Karpas-422 (cell line): ENCODE data around the gene ALOXE3. TPM values are rescaled to one million over a fixed set of nuclear protein-coding genes. Genes with fewer than 3 reads are reported as not detected.

Experiments
- DNase-seq: peaks from one replicate; pipeline ENCODE4 v3.0.0-alpha.2; 2015
- H2AFZ ChIP-seq: fragments of 200-600 bp; sonication (generic); 2 replicates; pipeline ENCODE4 v1.6.1; 2014; ENCODE audit warnings: antibody characterized with exemption, low read length, mixed read lengths
- H3K27ac ChIP-seq: fragments of 200-600 bp; sonication (generic); 2 replicates; pipeline ENCODE4 v1.5.1; 2014; ENCODE audit warnings: mild to moderate bottlenecking, low read length, moderate library complexity
- H3K27me3 ChIP-seq: fragments of 200-600 bp; sonication (generic); 2 replicates; pipeline ENCODE4 v1.6.1; 2014; ENCODE audit warnings: low read length, mixed read lengths
- H3K36me3 ChIP-seq: fragments of 200-600 bp; sonication (generic); 2 replicates; pipeline ENCODE4 v1.6.1; 2014; ENCODE audit warnings: low read length, mixed read lengths; ENCODE audit not compliant: insufficient read depth
- H3K4me1 ChIP-seq: fragments of 200-600 bp; sonication (generic); 2 replicates; pipeline ENCODE4 v1.6.1; 2014; ENCODE audit warnings: mild to moderate bottlenecking, low read length, mixed read lengths
- H3K4me2 ChIP-seq: fragments of 200-600 bp; sonication (generic); 2 replicates; pipeline ENCODE4 v1.6.1; 2014; ENCODE audit warnings: low read length, low read depth, mild to moderate bottlenecking; ENCODE audit not compliant: poor library complexity, severe bottlenecking
- H3K4me3 ChIP-seq: fragments of 200-600 bp; sonication (generic); 2 replicates; pipeline ENCODE4 v1.5.1; 2014; ENCODE audit warnings: mild to moderate bottlenecking, antibody characterized with exemption, low read length, mixed read lengths
- H3K79me2 ChIP-seq: fragments of 200-600 bp; sonication (generic); 2 replicates; pipeline ENCODE4 v1.6.1; 2014; ENCODE audit warnings: mild to moderate bottlenecking, low read length, mixed read lengths
- H3K9ac ChIP-seq: fragments of 200-600 bp; sonication (generic); 2 replicates; pipeline ENCODE4 v1.6.0; 2014; ENCODE audit warnings: low read length
- H3K9me2 ChIP-seq: fragments of 200-600 bp; sonication (generic), shearing (Covaris generic); replicated peaks from 2 replicates; pipeline ENCODE4 v1.6.0; 2014; ENCODE audit warnings: mild to moderate bottlenecking, low read length, moderate library complexity; ENCODE audit not compliant: insufficient read depth
- H3K9me3 ChIP-seq: fragments of 300-700, 200-600 bp; sonication (generic); 2 replicates; pipeline ENCODE4 v1.6.1; 2014; ENCODE audit warnings: low read length, mixed read lengths
- H4K20me1 ChIP-seq: fragments of 200-600 bp; sonication (generic); 2 replicates; pipeline ENCODE4 v1.6.1; 2014; ENCODE audit warnings: mild to moderate bottlenecking, antibody characterized with exemption, low read length, low read depth; ENCODE audit not compliant: insufficient read depth
- total RNA-seq: library from RNA; depleted of rRNA; stranded (reverse); fragments of >200 nt; shearing (Covaris generic); gene quantifications from 2 replicates; pipeline ENCODE4 v1.2.3, GENCODE V29; 2014; ENCODE audit warnings: low replicate concordance

Gene ALOXE3
- total RNA-seq, 1 experiment from 2014 or later = not detected

- Histone ChIP-seq H3K4me2 (no peak overlapping the region), H3K9me3 (no peaks in the 10 kb centered on the region), H3K9ac (no peak overlapping the region), H3K27me3 (no peaks in the 10 kb centered on the region), H3K4me3 (no peak overlapping the region), H2AFZ (no peak overlapping the region), H3K4me1 (no peaks in the 10 kb centered on the region), H3K36me3 (no peaks in the 10 kb centered on the region), H3K9me2 (no peaks in the 10 kb centered on the region), H3K27ac (no peak overlapping the region), H4K20me1 (no peaks in the 10 kb centered on the region), H3K79me2 (no peaks in the 10 kb centered on the region)
- DNase-seq = no peak
Measured at GRCh38 chr17:8105957-8106398, 12.3 kb downstream of the ALOXE3 start.

- DNase-seq = no peak
- Histone ChIP-seq H2AFZ (no peak overlapping the region), H3K36me3 (no peaks in the 10 kb centered on the region), H3K4me3 (no peak overlapping the region), H3K4me1 (peaks cover 2% of the 10 kb centered on the region; the same call in 1 of the 2 replicates), H3K79me2 (no peaks in the 10 kb centered on the region), H3K9me2 (no peaks in the 10 kb centered on the region), H3K9me3 (no peaks in the 10 kb centered on the region), H4K20me1 (no peaks in the 10 kb centered on the region), H3K27ac (no peak overlapping the region), H3K4me2 (no peak overlapping the region), H3K27me3 (no peaks in the 10 kb centered on the region), H3K9ac (no peak overlapping the region)
Measured at GRCh38 chr17:8104911-8105310, 13.4 kb downstream of the ALOXE3 start.

- Histone ChIP-seq H3K9ac (no peak overlapping the region), H3K36me3 (no peaks in the 10 kb centered on the region), H4K20me1 (no peaks in the 10 kb centered on the region), H3K4me2 (no peak overlapping the region), H3K4me1 (peaks cover 2% of the 10 kb centered on the region; the same call in 1 of the 2 replicates), H3K27me3 (no peaks in the 10 kb centered on the region), H3K9me2 (no peaks in the 10 kb centered on the region), H2AFZ (no peak overlapping the region), H3K9me3 (no peaks in the 10 kb centered on the region), H3K4me3 (no peak overlapping the region), H3K27ac (no peak overlapping the region), H3K79me2 (no peaks in the 10 kb centered on the region)
- no peak for DNase-seq
Measured at GRCh38 chr17:8103549-8103948, 14.8 kb downstream of the ALOXE3 start.

DNA sequence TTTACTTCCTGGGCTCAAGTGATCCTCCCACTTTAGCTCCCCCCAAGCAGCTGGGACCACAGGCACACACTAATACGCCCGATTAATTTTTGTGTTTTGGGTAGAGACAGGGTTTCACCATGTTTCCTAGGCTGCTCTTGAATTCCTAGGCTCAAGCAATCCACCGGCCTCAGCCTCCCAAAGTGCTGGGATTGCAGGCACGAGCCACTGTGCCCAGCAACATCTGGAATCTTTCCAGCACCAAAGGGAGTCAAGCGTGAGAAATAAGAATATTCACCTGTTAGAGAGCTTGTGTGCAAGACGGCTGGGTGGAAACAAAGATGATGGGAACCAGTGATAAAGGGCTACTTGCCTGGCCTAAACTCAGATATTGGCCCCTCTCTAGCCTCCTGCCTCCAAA lies 16.6 kb downstream of the ALOXE3 start:
- no peak for DNase-seq
- Histone ChIP-seq H4K20me1 (no peaks in the 10 kb centered on the region), H3K4me2 (no peak overlapping the region), H3K9me2 (no peaks in the 10 kb centered on the region), H3K9me3 (no peaks in the 10 kb centered on the region), H3K27me3 (no peaks in the 10 kb centered on the region), H3K27ac (no peak overlapping the region), H2AFZ (no peak overlapping the region), H3K9ac (no peak overlapping the region), H3K36me3 (no peaks in the 10 kb centered on the region), H3K4me1 (peaks cover 2% of the 10 kb centered on the region; the same call in 1 of the 2 replicates), H3K79me2 (no peaks in the 10 kb centered on the region), H3K4me3 (no peak overlapping the region)

- no peaks in the 10 kb centered on the region for H3K79me2 ChIP-seq
- no peaks in the 10 kb centered on the region for H3K27me3 ChIP-seq
- no peaks in the 10 kb centered on the region for H3K9me3 ChIP-seq
- H3K9me2 ChIP-seq = no peaks in the 10 kb centered on the region
- H3K4me1 ChIP-seq = peaks cover 2% of the 10 kb centered on the region; the same call in 1 of the 2 replicates
- no peak overlapping the region for H3K27ac ChIP-seq
- DNase-seq = no peak
- no peaks in the 10 kb centered on the region for H4K20me1 ChIP-seq
- H3K4me3 ChIP-seq = no peak overlapping the region
- H2AFZ ChIP-seq = no peak overlapping the region
- H3K9ac ChIP-seq = no peak overlapping the region
- H3K4me2 ChIP-seq = no peak overlapping the region
- no peaks in the 10 kb centered on the region for H3K36me3 ChIP-seq
Measured at GRCh38 chr17:8100763-8101162, 17.6 kb downstream of the ALOXE3 start.

GRCh38 chr17:8100111-8100510 lies 18.2 kb downstream of the ALOXE3 start:
- Histone ChIP-seq H3K79me2 (no peaks in the 10 kb centered on the region), H3K9me2 (no peaks in the 10 kb centered on the region), H3K4me1 (peaks cover 2% of the 10 kb centered on the region; the same call in 1 of the 2 replicates), H3K27ac (no peak overlapping the region), H3K9me3 (no peaks in the 10 kb centered on the region), H3K4me2 (no peak overlapping the region), H3K4me3 (no peak overlapping the region), H3K9ac (no peak overlapping the region), H3K36me3 (no peaks in the 10 kb centered on the region), H2AFZ (no peak overlapping the region), H4K20me1 (no peaks in the 10 kb centered on the region), H3K27me3 (no peaks in the 10 kb centered on the region)
- DNase-seq = no peak

DNA sequence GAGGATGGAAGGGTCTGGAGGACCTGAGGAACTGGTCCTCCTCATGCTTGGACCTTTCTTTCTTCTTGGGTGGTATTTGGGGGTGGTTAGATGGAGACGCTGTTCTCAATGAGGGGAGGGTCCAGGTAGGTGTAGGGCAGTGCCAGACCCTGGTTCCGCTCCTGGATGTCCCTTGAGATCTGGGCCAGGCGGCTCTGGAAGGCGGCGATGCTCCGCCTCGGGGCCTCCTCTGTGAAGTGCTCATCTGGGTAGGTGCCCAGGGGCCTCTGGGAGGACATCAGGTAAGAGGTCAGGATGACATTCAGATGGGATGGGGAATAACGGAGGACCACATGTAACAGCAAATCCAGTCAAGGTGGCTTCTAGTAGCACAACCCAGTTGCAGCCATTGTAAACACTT lies 21.8 kb downstream of the ALOXE3 start:
- H3K9me2 ChIP-seq = no peaks in the 10 kb centered on the region
- H3K4me2 ChIP-seq = no peak overlapping the region
- no peaks in the 10 kb centered on the region for H3K9me3 ChIP-seq
- DNase-seq = no peak
- no peaks in the 10 kb centered on the region for H3K79me2 ChIP-seq
- H3K27me3 ChIP-seq = no peaks in the 10 kb centered on the region
- no peaks in the 10 kb centered on the region for H3K36me3 ChIP-seq
- no peak overlapping the region for H3K27ac ChIP-seq
- peaks cover 4% of the 10 kb centered on the region for H3K4me1 ChIP-seq
- H2AFZ ChIP-seq = no peak overlapping the region
- H4K20me1 ChIP-seq = no peaks in the 10 kb centered on the region
- H3K9ac ChIP-seq = no peak overlapping the region
- H3K4me3 ChIP-seq = no peak overlapping the region

GRCh38 chr17:8095361-8095760 lies 23.0 kb downstream of the ALOXE3 start:
- H3K9me3 ChIP-seq = no peaks in the 10 kb centered on the region
- H3K9me2 ChIP-seq = no peaks in the 10 kb centered on the region
- H3K4me3 ChIP-seq = no peak overlapping the region
- DNase-seq = no peak
- H3K36me3 ChIP-seq = no peaks in the 10 kb centered on the region
- no peak overlapping the region for H3K27ac ChIP-seq
- no peaks in the 10 kb centered on the region for H3K27me3 ChIP-seq
- H3K4me1 ChIP-seq = peaks cover 16% of the 10 kb centered on the region
- H3K9ac ChIP-seq = no peak overlapping the region
- no peaks in the 10 kb centered on the region for H4K20me1 ChIP-seq
- H3K79me2 ChIP-seq = no peaks in the 10 kb centered on the region
- H2AFZ ChIP-seq = no peak overlapping the region
- H3K4me2 ChIP-seq = no peak overlapping the region
